Embryonic facial prominence (tissue), 1 donor: Measurements from ENCODE around the gene MRPL12.

Experiments used
- DNase-seq: peaks from one replicate; pipeline ENCODE4 v3.0.0-alpha.2; 2016; ENCODE audit errors: extremely low spot score

MRPL12 gene

GRCh38 chr17:81701288-81702071, 1.7 kb upstream of the MRPL12 start:
- no peak for DNase-seq

GRCh38 chr17:81703747-81704654, 834 bp downstream of the MRPL12 start:
- DNase-seq: no peak

- DNase-seq: no peak
Observed at GRCh38 chr17:81705518-81706231, 2.5 kb downstream of the MRPL12 start.

GRCh38 chr17:81706232-81706611, 3.1 kb downstream of the MRPL12 start:
- DNase-seq: no peak

- DNase-seq: no peak
Observed at GRCh38 chr17:81706757-81707624, 3.8 kb downstream of the MRPL12 start.

DNA sequence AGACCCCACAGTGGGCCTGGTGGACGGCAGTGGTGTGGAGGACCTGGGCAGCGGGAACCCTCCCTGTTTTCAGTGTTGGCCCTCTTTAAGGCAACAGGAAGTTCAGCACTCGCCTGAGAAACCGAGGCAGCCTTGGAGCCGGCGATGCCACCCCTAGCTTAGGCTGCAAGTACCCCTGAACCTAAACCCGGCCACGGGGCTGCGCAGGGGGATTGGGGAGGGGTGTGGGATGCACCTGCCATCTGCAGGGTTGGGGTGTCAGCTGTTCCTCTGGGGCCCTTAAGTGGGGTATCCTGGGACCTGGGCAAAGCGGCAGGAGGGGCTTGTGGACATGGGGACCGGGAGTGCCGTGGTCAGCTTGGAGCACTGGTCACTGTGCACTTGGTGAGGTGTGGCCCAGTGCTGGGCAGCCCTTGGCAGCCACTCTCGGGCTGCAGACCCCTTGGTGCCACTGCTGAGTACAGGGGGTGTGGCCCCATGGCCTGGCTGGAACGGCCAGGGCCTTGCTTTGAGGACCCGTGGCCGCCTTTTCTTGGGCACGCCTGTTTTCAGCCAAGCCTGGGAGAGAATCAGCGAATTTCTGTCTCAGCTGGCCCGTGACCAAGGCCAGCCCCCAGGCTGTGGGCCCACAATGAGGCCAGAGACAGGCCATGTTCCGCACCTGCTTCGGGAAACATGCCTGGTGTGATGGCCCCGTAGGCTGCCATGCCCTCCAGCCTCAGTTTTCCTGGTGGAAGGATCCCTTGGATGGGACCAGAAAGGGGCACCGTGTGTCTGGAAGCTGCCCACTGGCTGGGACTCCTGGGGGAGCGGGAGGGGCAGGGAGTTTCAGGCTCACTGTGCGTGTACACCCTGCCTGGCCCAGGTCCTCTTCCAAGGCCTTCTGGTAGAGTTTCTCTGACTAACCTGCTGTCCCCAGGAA, 4.8 kb downstream of the MRPL12 start:
- no peak for DNase-seq

GRCh38 chr17:81708739-81709185, 5.6 kb downstream of the MRPL12 start:
- no peak for DNase-seq

GRCh38 chr17:81710514-81711308, 7.5 kb downstream of the MRPL12 start:
- DNase-seq: no peak

- no peak for DNase-seq
Observed at GRCh38 chr17:81711814-81712467, 8.8 kb downstream of the MRPL12 start, which contains the start of gene SLC25A10. TSS of gene SLC25A10 (plus strand) at chr17:81712284. CDS start at chr17:81712427, 143 bp downstream.

DNA sequence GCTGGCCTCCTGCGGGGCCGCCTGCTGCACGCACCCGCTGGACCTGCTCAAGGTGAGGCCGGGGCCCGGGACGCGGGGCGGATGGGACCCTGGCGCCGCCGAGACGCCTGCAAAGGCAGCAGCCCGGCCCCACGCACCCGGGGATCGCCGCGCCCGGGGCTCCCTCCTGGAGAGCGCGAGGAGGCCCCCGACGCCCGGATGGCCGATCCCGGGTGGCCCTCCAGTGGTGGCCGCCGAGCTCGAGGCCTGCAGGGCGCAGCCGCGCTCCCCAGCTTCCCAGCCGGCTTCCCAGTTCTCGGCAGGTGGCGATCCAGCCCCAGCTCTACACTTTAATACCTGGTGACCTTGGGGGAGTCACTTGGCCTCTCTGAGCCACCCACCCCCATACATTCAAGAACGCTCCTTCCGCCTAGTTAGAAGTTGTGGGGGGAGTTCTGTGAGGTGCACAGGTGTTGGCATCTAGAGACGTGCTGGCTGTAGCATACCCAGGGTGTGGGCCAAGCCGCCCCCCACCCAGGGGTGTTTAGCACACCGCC, 9.4 kb downstream of the MRPL12 start:
- DNase-seq: no peak

DNA sequence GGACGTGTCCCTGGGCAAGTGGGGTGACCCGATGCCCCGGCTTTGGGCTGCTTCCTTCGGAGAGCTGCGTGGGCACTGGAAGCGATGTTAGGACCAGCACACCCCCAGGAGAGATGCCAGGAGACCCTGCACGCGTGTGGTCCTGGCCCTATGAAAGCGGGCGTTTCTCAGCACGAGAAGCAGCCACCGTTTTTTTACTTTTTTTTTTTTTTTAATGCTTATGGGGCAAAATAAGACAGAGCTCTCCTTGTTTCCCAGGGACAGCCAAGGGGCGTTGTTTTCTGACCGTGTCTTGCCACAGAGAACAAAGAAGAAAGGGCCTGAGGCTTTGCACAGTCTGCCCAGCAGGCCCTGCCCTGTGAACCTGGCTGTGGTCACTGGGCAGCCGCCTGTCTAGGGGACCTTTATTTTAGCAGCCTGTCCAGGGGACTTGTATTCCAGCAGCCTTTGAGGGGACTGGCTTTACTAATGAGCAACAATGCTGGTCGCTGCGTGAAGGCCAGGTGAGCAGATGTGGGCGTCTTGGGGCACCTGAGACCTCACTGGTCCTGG, 9.9 kb downstream of the MRPL12 start:
- no peak for DNase-seq

DNA sequence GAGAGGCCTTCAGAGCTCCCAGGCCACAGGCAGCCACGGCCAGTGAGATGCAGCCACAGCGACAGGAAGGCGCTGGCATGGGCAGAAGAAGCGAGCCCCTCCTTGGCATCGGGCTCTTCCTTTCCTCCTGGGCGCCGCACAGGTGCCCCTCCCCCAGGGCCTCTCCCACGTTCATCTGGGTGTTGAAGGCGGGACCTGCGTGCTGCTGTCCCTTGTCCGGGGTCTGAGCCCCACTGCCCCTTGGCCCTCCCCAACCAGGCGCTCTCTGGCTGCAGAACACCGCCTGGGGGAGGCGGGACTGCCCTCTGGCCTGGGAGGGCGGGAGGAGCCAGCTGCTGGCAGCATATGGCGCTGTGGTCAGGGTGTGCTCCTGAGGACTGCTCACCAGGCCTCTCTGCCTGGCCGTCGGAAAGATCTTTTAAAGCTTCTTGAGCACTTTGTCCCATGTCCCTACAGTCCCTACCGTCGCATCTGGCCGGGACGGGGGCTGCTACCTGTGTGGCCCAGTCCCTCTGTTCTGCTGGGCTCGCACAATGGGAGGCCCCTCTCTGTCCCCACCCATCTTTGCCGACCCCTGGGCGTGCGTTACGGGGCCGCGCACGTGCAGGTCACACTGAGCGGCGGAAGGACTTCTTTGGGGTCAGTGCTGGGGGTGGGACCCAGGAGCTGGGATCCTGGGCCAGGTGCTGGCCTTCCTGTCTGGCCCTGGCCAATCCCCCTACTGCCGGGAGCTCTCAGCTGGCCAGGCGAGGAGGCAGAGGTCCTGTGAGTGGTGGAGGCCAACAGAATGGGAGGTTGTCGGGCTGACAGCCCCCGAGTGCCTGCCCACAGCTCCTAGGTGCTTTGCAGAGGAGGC, 10.6 kb downstream of the MRPL12 start:
- no peak for DNase-seq

- no peak for DNase-seq
Observed at GRCh38 chr17:81714412-81715106, 11.4 kb downstream of the MRPL12 start.

DNA sequence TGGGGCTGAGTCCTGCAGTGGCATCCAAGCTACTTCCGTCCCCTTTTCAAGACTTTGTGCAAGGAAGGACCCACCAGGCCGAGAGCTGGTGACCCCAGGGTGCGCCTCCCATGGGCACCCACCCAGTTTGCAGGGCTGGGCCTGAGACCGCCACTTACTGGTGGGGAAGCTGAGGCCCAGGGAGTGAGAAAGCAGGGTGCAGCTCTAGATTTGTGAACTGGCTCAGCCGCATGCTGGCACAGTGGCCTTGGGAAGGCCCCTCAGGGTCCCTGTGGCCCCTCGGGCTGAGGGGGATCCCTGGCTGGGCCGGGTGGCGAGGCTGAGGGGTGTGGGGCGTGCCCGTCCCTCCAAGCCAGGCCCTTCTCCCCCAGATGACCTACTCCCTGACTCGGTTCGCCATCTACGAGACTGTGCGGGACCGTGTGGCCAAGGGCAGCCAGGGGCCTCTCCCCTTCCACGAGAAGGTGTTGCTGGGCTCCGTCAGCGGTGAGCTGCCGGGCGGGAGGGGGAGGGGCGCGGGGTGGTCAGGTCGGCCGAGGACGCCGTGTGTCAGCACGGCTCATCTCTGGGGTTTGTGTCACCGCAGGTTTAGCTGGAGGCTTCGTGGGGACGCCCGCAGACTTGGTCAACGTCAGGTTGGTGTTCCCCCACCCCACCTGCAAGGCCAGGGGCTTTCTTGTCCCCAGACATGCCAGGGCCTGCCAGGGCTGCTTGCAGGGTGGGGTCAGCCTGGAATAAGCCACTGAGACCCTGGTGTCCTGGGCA, 12.1 kb downstream of the MRPL12 start:
- DNase-seq: no peak

DNA sequence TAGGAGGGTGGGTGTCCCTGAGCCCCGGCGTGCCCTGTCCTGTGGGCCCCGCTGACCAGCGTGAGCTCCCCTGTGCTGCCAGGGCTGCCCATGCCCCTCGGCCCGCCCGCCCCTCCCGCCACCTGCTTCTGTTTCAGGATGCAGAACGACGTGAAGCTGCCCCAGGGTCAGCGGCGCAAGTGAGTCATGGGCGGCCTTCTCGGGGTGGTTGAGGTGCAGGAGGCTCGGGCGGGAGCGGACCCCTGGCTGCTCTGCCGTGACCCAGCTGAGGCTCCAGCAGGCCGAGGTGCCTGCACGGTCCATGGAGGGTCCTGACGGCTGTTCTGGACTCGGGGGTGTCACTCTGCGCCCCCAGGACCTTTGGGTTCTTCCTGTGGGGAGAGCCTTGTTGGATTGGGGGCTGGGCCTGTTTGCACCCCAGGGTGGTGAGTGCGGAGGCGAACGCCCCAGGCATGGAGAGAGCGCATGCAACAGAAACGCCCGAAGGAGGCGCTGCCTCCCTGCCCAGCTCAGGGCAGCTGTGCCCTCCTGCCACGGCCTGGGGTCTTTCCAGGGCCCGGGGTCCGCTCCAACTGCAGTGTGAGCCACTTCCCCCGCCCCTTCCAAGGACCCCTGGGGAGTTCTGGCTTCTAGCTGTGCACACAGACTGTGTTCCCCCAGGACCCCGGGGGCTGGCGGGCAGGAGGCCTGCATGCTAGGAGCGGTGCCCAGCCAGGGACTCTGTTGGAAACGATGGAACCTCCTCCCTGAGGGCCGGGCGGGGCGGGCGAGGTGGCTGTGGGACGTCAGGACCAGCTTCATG, 12.9 kb downstream of the MRPL12 start:
- no peak for DNase-seq
